GM21528 (cell line): ENCODE measurements around the gene KIF1A.

Experiments
- ATAC-seq: cut with Tn5 transposase; IDR thresholded peaks from one replicate; pipeline ENCODE4 v1.9.1; 2021; ENCODE audit warnings: mild to moderate bottlenecking, moderate library complexity; ENCODE audit not compliant: unreplicated experiment, low FRiP score

The KIF1A gene

DNA sequence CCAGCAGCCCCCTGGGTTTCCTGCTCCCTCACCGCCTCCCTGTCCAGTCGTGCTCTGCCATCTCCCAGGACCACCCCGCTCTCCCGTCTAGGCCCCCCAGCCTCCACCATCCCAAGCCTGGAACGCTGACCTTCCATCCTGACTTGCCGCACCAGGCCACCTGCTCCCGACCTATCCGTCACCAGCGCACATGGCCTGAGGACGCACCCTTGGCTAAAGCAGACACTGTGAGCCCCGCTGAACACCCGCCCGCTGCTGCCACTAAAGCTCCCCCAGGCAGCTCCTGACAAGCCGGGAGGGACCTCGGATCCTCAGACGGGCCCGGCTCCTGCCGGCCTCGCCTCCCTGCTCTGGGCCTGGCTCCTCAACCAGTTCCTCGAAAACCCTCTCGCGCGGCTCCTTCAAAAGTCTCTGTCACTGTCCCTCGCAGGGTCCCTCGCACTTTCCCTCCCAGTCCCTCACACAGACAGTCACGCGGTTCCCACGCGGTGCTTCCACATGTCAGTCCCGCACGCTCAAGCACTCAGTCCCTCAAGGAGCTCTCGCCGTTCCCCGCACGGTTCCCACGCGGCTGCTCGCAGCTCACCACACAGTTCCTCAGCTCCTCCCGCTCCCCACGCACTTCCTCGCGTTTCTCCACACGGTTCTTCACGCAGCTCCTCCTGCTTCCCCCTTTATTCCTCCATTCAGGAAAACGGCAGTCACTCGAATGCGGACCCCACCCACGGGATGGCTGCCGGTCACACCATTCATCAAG is 42.4 kb downstream of the KIF1A start:
- ATAC-seq = no peak

DNA sequence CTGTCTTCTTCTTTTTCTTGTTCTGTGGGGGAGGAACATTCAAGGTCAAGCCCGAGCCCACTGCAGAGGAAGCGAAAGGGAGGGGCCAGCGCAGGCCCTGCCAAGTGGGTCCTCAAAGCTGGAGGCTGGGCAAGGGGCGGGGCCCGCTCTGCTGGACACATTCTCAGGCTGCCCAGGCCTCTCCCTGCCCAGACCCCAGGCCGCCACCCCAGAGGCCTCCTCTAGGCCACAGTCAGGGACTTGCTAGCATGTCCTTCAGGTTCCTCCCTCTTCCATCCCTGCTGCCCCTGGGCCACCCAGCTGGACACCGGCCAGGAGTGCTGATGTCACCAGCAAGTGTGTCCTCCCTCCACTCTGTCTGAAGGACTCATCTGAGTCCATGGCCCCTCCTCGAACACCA is 44.1 kb downstream of the KIF1A start:
- ATAC-seq = no peak

- ATAC-seq = no peak
Observed at GRCh38 chr2:240774856-240775255, 45.2 kb downstream of the KIF1A start.

DNA sequence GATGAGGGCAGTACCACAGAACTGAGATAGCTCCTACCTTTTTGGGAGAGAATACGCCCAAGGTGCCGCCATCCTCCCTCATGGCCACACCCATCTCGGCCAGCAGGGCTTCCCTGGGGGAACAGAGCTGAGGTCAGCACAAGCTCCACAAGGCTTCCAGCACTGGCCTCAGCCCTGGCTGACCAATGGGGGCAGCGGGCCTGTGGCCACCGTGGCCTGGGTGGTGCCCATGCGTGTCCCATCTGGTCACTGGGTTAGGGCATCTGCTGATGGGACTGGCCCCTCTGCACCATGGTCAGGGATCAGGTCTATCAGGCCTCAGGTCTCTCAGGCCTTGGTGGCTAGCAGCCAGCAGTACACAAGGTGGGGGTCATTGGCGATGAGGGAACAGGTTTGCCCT is 50.9 kb downstream of the KIF1A start:
- ATAC-seq = no peak

GRCh38 chr2:240768216-240768615 is 51.8 kb downstream of the KIF1A start:
- ATAC-seq = no peak

DNA sequence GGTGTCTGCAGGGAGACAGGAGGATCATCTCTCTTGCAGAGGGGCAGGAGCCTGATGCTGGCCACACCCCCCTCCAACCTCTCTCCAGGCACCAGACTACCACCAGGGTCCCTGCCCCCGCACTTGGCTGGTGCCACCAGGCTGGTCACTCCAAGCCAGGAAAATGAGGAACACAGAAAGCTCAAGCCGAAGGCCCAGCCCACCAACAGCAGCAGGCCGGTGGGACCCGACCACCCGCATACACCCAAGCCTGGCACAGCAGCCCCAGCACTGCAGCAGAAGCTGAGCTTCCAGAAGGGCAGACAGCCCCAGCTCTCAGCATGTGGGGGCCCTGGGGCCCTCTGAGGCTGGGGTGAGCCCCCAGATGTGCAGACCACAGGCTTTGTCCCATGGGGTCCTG is 52.7 kb downstream of the KIF1A start:
- no peak for ATAC-seq

DNA sequence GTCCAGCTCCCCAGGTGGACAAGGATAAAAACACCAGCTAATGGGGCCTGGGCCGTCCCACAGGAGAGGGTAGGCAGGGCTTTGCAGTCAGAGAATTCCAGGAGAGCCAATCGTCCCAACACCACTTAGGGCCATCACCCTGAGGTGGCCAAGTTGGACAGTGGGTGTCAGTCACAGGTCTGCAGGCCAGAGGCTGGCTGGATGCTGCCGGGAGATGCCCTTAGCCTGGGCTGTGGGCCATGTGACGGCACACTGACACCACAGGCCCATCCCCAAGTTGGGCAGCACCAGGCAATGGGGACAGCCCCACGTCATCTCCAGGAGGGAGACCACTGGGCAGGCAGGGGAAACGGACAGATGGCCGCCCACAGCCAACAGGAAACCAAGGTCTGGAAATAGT is 53.9 kb downstream of the KIF1A start:
- ATAC-seq = no peak

DNA sequence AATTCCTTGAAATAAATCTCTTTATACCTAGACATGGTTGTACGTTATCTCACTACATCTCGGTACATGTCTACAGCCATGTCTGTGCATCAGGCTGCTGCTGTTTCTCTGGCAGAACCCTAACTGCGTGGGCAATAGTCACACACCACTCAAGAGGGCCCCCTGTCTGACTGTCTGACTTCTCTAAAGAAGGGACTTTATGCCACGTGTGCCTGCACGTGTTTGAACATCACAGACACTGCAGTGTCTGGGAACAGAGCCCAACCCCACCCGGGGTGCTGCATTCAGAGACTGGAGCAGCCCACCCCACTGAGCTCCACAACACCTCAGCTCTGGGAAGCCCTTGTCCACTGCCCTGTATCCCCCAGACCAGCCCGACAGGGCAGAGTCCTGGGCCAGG is 55.0 kb downstream of the KIF1A start:
- no peak for ATAC-seq

GRCh38 chr2:240764605-240765004 is 55.4 kb downstream of the KIF1A start:
- ATAC-seq = no peak

GRCh38 chr2:240762971-240763370 is 57.0 kb downstream of the KIF1A start:
- ATAC-seq = no peak

- ATAC-seq = no peak
Observed at GRCh38 chr2:240762249-240762648, 57.8 kb downstream of the KIF1A start.

DNA sequence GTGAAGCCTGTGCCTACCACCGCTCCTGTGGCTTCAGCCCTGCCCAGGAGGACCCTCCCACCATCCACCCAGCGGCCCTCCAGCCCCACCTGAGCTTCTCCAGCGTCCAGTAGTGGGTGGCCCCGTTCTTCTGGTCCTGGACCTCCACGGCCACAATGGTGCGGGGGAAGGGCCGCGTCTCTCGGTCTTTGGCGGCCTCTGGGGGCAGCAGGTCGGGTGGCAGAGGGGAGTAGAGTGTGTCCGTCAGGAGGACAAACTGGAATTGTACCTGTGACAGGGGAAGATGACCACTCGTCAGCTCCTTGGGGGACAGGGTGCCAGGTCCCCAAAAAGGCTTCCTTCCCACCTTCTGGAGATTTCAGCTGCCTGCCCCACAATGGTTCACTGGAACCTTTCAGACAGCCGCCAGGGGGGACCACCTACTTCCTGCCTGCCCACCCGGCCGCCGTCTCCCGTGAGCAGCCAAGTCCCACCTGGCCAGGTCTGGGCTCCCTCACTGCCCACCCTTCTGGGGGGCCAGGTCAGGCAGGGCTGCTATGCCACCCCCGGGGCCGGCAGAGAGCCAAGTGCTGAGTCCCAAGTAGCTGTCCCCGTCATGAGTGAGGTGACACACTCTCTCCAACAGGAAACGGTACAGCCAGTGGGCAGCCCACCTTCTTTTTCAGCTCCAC is 59.3 kb downstream of the KIF1A start:
- no peak for ATAC-seq

DNA sequence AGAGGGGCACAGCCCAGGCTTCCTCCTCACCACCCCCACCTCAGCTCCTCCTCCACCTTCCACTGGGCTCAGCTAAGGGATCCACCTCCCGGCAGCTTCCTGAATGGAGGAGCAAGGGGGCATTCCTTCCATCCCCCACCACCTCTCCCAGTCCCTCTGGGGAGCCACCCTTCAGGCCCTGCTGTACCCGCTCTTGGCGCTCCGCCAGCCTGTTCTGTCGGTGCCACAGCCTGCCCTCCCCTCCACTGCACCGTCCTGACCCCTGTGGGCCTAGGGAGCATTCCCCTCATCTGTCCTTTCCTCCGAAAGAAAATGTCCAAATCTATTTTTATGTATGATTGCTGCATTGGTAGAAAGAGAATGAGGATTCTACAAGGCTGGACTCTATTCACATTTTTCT is 59.9 kb downstream of the KIF1A start:
- no peak for ATAC-seq

DNA sequence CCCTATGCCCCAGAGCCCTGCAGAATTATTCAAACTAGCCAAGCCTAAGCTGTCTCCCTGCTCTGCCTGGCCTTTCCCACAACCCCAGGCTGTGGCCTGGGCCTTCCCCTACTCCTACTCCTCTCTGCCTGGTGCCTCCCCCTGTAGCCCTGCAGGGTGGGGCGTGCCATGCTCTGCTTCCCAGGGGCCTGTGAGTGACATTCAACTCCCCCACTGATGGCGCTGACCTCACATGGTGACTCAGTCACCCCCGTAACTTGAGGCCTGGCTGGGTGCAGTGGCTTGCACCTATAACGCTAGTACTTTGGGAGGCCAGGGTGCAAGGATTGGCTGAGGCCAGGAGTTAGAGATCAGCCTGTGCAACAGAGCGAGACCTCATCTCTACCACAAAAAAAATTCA is 60.6 kb downstream of the KIF1A start:
- ATAC-seq = no peak

GRCh38 chr2:240757086-240757614 is 62.9 kb downstream of the KIF1A start:
- no peak for ATAC-seq

DNA sequence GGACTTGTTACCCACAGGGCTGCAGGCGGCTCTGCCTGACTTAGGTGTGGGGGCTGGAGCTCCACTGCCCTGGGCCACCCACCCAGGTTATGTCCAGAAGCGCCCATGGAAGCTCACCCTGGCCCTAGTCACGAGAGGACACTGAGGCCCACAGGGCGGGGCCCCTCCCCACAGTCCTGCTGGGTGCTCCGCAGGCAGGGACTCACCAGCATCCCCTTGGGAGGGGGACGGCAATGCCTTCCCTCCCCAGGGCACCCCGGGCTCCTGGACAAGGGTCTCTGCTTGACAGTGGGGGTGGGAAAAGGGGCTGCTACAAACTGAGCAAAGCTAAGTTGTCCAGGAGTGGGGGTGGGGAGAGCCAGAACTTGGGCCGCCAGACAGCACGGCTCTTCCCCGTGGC is 67.8 kb downstream of the KIF1A start:
- no peak for ATAC-seq

GRCh38 chr2:240750409-240750808 is 69.6 kb downstream of the KIF1A start:
- no peak for ATAC-seq

DNA sequence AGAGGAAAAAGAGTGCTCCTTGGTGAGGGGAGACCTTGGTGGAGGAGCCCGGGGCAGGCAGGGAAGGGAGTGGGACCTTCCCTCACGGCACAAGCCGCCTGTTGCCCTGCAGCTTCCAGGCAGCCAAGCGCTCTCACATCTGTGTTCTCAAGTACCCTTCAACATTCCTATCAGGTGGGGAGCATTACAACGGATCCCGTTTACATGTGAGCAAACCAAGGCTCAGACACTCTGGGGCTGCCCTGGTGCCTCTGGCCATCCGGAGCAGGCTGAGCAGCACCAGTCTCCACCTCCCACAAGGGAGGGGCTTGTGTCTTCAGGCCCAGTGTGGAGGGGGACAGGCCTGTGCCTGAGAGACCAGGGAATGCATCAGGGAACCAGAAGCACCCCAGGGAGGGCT is 70.5 kb downstream of the KIF1A start:
- ATAC-seq = no peak

- no peak for ATAC-seq
Observed at GRCh38 chr2:240747256-240747655, 72.8 kb downstream of the KIF1A start.

- ATAC-seq = no peak
Observed at GRCh38 chr2:240746671-240747070, 73.3 kb downstream of the KIF1A start.

DNA sequence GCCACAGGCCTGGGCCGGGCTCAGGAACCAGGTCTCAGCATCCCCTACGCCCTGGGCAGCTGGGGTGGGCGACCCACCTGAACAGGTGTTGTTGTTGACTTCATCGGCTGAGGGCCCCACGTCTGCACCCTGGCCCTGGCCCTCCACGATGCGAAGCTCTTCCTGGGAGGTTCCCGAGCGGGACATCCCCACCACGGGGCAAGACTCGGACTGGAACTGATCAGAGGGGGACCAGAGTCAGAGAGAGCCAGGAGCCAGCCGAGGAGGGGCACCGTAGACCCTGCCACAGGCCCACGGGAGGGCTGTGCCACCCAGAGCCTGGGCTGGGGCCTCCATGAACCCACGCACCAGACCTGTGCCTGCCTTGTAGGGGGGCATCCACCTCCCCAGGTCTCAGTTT is 74.1 kb downstream of the KIF1A start:
- no peak for ATAC-seq

DNA sequence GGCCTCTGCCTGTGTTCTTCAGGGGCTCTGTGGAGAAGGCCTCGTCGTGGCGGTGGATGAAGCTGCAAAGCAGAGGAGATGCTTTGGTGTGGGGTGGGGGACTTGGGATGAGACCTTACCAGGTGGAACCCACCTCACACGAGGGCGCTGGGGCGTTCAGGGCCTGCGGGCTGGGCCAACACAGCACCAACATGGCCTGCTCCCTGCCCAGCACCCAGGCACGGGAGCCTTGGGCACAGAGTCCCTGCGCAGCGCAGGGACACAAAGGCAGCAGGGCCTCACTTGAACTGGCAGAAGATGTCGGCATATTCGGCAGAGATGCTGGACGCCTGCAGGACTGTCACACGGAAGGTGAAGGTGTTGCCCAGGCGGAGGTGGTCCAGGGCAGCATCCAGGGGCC is 74.6 kb downstream of the KIF1A start:
- no peak for ATAC-seq
